Omental fat pad (tissue), 4 donors: Measurements from ENCODE around the gene ENPP3. TPM values are rescaled to one million over a fixed set of nuclear protein-coding genes. Genes with fewer than 3 reads are reported as not detected.
A peak's percentile ranks its signal among the peaks of the same experiment; 100 is the strongest.

Experiments used
- ATAC-seq: fragments of 150-250 bp; one replicate; pipeline ENCODE4 v1.9.1; 2016; ENCODE audit warnings: mild to moderate bottlenecking, moderate library complexity; ENCODE audit not compliant: low FRiP score
- DNase-seq: peaks from one replicate; pipeline ENCODE4 v3.0.0-alpha.2; 2019; ENCODE audit warnings: low spot score
- CTCF ChIP-seq, 3 donors: fragments of 450-650 bp; IDR thresholded peaks; one replicate each; pipeline ENCODE4 v1.5.1; 2016 to 2017; ENCODE audit warnings: antibody characterized with exemption in 3 of 3, mild to moderate bottlenecking in 3 of 3, moderate library complexity in 2 of 3
- total RNA-seq, 4 donors: library from RNA; depleted of rRNA; stranded (reverse); fragments of >200 nt; gene quantifications; one replicate each; pipeline ENCODE4 v1.1.0, GENCODE V29; 2016

Gene ENPP3
- total RNA-seq, 4 donors from 2014 or later, result 0.36 to 0.94 (median 0.61) TPM

- no peak for TF ChIP-seq CTCF (IDR thresholded peaks at IDR 0.05)
- ATAC-seq (no peak), DNase-seq (no peak)
These were observed 117.8 kb downstream of the ENPP3 start for GRCh38 chr6:131754715-131755567.

GRCh38 chr6:131755597-131755996, 118.5 kb downstream of the ENPP3 start:
- no peak for TF ChIP-seq CTCF (IDR thresholded peaks at IDR 0.05)
- ATAC-seq, result no peak
- DNase-seq, result no peak

- DNase-seq (no peak), ATAC-seq (no peak)
- no peak for TF ChIP-seq CTCF (IDR thresholded peaks at IDR 0.05)
These were observed 118.9 kb downstream of the ENPP3 start for GRCh38 chr6:131756039-131756438.

GRCh38 chr6:131758920-131759319, 121.8 kb downstream of the ENPP3 start:
- DNase-seq, result no peak
- TF ChIP-seq CTCF (IDR thresholded peaks at IDR 0.05), result no peak
- ATAC-seq, result peak; percentile 45

- ATAC-seq, result peak; percentile 79
- TF ChIP-seq CTCF (IDR thresholded peaks at IDR 0.05), result no peak
These were observed 124.1 kb downstream of the ENPP3 start for GRCh38 chr6:131761060-131761761.

GRCh38 chr6:131761762-131762067, 124.6 kb downstream of the ENPP3 start:
- TF ChIP-seq CTCF (IDR thresholded peaks at IDR 0.05), result no peak
- ATAC-seq, result no peak

More at GRCh38 chr6:131761060-131761761, 124.1 kb downstream of the ENPP3 start:
- no peak for DNase-seq

More at GRCh38 chr6:131761762-131762067, 124.6 kb downstream of the ENPP3 start:
- no peak for DNase-seq
